ENCODE measurements around the gene INSRR. TPM values are rescaled to one million over a fixed set of nuclear protein-coding genes. Genes with fewer than 3 reads are reported as not detected.

Gene INSRR
- total and polyA plus RNA-seq, 2 of the 8 experiments (the other 6 are each of a cell fraction or from before 2014, with no cell fraction given) = 0.02 TPM; not detected in 1

DNA sequence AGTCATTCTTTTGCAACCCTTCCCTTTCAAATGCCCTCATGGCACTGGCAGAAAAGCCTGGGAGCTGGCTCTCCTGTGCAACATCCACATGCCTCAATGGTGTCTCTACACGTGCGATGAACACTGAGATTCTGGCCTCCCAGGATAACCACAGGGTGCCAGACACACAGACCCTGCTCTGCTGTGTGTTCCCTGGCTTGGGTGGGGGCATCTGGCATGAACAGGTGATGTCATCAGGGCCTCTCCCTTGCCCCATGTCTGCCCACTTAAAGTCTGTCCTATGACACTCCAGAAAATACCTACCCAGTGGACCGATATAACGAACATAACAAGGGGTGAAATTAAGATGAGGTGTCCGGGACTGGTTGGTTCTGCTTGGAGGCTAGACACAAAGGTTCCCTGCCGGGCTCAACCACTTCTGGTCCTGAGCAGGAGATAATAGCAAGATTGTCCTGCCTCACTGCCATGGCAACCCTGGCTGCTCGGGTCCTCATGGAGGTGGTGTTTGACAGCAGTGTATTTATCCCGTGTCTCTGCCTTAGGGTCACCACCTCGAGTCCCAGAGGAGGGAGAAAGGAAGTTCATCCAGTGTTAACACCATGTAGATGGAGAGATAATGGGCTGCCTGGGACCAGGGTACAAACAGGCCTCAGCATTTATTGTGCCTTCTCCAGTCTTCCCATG lies 19.3 kb downstream of the INSRR start:
- Histone ChIP-seq H4K91ac (replicated peaks; ENCODE audit: insufficient read length, low read length) (no peak overlapping the region), H3K23ac (ENCODE audit: insufficient read length) (no peak overlapping the region), H2BK20ac (ENCODE audit: low read length) (no peak overlapping the region), H3K9me3 (ENCODE audit: insufficient read depth in 2 of 2, low read depth in 1 of 2, low read length in 1 of 2) (no peaks in the 10 kb centered on the region), H3K4me1 (replicated peaks in 1 of 4; ENCODE audit: control insufficient read depth in 3 of 4, insufficient read depth in 4 of 4, low read length in 3 of 4) (peaks cover 0 to 5% (median 5%) of the 10 kb centered on the region in 4 experiments; a peak in 5 of 7 replicates), H3K56ac (replicated peaks; ENCODE audit: insufficient read length, low read depth, low read length) (no peak overlapping the region), H3K79me1 (ENCODE audit: low read depth, low read length) (no peaks in the 10 kb centered on the region), H2AFZ (ENCODE audit: low read length) (no peak overlapping the region), H3K36me3 (ENCODE audit: control insufficient read depth in 2 of 4, insufficient read depth in 4 of 4, low read length in 3 of 4) (no peaks in the 10 kb centered on the region), H3K27ac (ENCODE audit: low read depth, low read length) (no peak overlapping the region), H3K27me3 (replicated peaks in 1 of 4; ENCODE audit: control insufficient read depth in 3 of 4, extremely low read depth in 1 of 4, insufficient read depth in 3 of 4, low read length in 3 of 4) (peaks cover 14 to 29% (median 27%) of the 10 kb centered on the region in 4 experiments), H3K79me2 (ENCODE audit: control insufficient read depth in 1 of 2, insufficient read depth in 2 of 2, low read length in 2 of 2) (no peaks in the 10 kb centered on the region), H4K20me1 (replicated peaks in 1 of 2; ENCODE audit: control insufficient read depth in 1 of 2, insufficient read depth in 2 of 2, low read length in 2 of 2) (peaks cover 6 to 7% of the 10 kb centered on the region in 2 experiments), H3K23me2 (ENCODE audit: low read depth, low read length) (no peaks in the 10 kb centered on the region), H4K8ac (ENCODE audit: extremely low read depth, insufficient read depth, low read length) (no peak overlapping the region; the same call in 1 of the 2 replicates), H3K4me2 (ENCODE audit: insufficient read depth in 1 of 2, low read depth in 2 of 2, low read length in 2 of 2) (no peak overlapping the region), H2BK5ac (ENCODE audit: low read depth, low read length) (no peak overlapping the region), H3K4ac (replicated peaks; ENCODE audit: insufficient read length, low read depth, low read length) (no peak overlapping the region), H3K9ac (replicated peaks in 1 of 4; ENCODE audit: extremely low read depth in 1 of 4, low read depth in 3 of 4, low read length in 3 of 4) (no peak overlapping the region), H2BK15ac (ENCODE audit: low read length) (no peak overlapping the region), H3K14ac (ENCODE audit: insufficient read length) (no peak overlapping the region), H2BK120ac (replicated peaks; ENCODE audit: low read depth, low read length) (no peak overlapping the region), H2BK12ac (ENCODE audit: low read depth, low read length) (no peak overlapping the region), H3K18ac (ENCODE audit: extremely low read depth, low read length) (no peak overlapping the region), H4K5ac (ENCODE audit: insufficient read length, low read depth, low read length) (no peak overlapping the region), H2AK5ac (ENCODE audit: low read depth, low read length) (no peak overlapping the region), H3K4me3 (ENCODE audit: extremely low read depth in 1 of 4, insufficient read depth in 2 of 4, low read depth in 3 of 4, low read length in 4 of 4) (no peak overlapping the region)
- DNase-seq (ENCODE audit: low read depth in 1 of 2, low spot score in 2 of 2) (no peak), FAIRE-seq (no peak)
- WGBS, 2 experiments (ENCODE audit: extremely low coverage in 1 of 2, insufficient coverage in 1 of 2, insufficient read length in 1 of 2, insufficient replicate concordance in 2 of 2, low coverage in 1 of 2, low lambda C conversion rate in 2 of 2, missing lambda C conversion rate in 1 of 2) = 69% methylated on average over 9 of the region's 9 CpGs; no CpG with 5 or more reads in 1 of the 2 experiments
- ChIA-PET POLR2A (ENCODE audit: partially characterized antibody) (interaction anchor here (0.9 to 1.3 kb wide), 7 partner anchors 9 to 47 kb away, joined by 3 to 5 read pairs (median 4); partner anchors contain the start of gene NTRK1), CTCF (ENCODE audit: partially characterized antibody) (interaction anchor here (0.7 to 22.0 kb wide), 33 partner anchors 12 to 215 kb away, joined by 3 to 556 read pairs (median 6); partner anchors contain the start of genes INSRR, LRRC71, NTRK1 and PEAR1)
- TF ChIP-seq CEBPB (IDR thresholded peaks at IDR 0.05; ENCODE audit: low read depth, low read length) = no peak
- TF ChIP-seq TBP (IDR thresholded peaks at IDR 0.05; ENCODE audit: low read depth, low read length) = no peak
- TF ChIP-seq, protein P1, sequence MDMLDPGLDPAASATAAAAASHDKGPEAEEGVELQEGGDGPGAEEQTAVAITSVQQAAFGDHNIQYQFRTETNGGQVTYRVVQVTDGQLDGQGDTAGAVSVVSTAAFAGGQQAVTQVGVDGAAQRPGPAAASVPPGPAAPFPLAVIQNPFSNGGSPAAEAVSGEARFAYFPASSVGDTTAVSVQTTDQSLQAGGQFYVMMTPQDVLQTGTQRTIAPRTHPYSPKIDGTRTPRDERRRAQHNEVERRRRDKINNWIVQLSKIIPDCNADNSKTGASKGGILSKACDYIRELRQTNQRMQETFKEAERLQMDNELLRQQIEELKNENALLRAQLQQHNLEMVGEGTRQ (IDR thresholded peaks at IDR 0.05; ENCODE audit: low read length) = no peak
- TF ChIP-seq POLR2A (IDR thresholded peaks at IDR 0.05; ENCODE audit: control extremely low read depth in 1 of 2, low read depth in 2 of 2, low read length in 2 of 2) = no peak
- TF ChIP-seq, protein P2, sequence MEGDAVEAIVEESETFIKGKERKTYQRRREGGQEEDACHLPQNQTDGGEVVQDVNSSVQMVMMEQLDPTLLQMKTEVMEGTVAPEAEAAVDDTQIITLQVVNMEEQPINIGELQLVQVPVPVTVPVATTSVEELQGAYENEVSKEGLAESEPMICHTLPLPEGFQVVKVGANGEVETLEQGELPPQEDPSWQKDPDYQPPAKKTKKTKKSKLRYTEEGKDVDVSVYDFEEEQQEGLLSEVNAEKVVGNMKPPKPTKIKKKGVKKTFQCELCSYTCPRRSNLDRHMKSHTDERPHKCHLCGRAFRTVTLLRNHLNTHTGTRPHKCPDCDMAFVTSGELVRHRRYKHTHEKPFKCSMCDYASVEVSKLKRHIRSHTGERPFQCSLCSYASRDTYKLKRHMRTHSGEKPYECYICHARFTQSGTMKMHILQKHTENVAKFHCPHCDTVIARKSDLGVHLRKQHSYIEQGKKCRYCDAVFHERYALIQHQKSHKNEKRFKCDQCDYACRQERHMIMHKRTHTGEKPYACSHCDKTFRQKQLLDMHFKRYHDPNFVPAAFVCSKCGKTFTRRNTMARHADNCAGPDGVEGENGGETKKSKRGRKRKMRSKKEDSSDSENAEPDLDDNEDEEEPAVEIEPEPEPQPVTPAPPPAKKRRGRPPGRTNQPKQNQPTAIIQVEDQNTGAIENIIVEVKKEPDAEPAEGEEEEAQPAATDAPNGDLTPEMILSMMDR (IDR thresholded peaks at IDR 0.05; ENCODE audit: control extremely low read depth in 1 of 3, insufficient read depth in 1 of 3, low read depth in 1 of 3, low read length in 3 of 3) = no peak
- TF ChIP-seq CHD2 (IDR thresholded peaks at IDR 0.05; ENCODE audit: low read length) = no peak
- TF ChIP-seq BCL11A (IDR thresholded peaks at IDR 0.05; ENCODE audit: low read depth in 2 of 2, low read length in 2 of 2) = no peak
- TF ChIP-seq SP2 (IDR thresholded peaks at IDR 0.05; ENCODE audit: low read length) = no peak
- TF ChIP-seq POLR2AphosphoS5 (IDR thresholded peaks at IDR 0.05; ENCODE audit: low read depth, low read length) = no peak
- TF ChIP-seq TAF7 (optimal IDR thresholded peaks at IDR 0.05; ENCODE audit: borderline replicate concordance, low read depth, low read length) = no peak
